ENCODE results near the gene LIX1L. TPM values are rescaled to one million over a fixed set of nuclear protein-coding genes. Genes with fewer than 3 reads are reported as not detected.

Gene LIX1L
- total and polyA plus RNA-seq, 2 of the 4 experiments (the other 2 are of a cell fraction) = 14.7 to 28.8 TPM

- H4K20me1 ChIP-seq (ENCODE audit: insufficient read depth, low read length) = no peaks in the 10 kb centered on the region
- CTCF ChIA-PET = interaction anchor here (0.9 to 3.4 kb wide), 4 partner anchors 15 to 30 kb away, joined by 4 to 29 read pairs (median 14); partner anchors contain the start of genes ANKRD34A, POLR3GL and TXNIP
- peak overlapping the region; percentile 87 for H3K27ac ChIP-seq (ENCODE audit: insufficient read depth, low read length)
- H3K23ac ChIP-seq (ENCODE audit: low read depth, low read length) = peak overlapping the region; percentile 100
- no peaks in the 10 kb centered on the region for H3K36me3 ChIP-seq (ENCODE audit: control insufficient read depth, insufficient read depth, low read length)
- H4K8ac ChIP-seq (ENCODE audit: low read depth in 2 of 2, low read length in 2 of 2) = peak overlapping the region; percentile 88 to 100
- no peak for TF ChIP-seq RAD21 (IDR thresholded peaks at IDR 0.05; ENCODE audit: low read length)
- TF ChIP-seq CHD1 (IDR thresholded peaks at IDR 0.05; ENCODE audit: low read depth, low read length) = no peak
- no peak for TF ChIP-seq MAFK (IDR thresholded peaks at IDR 0.05; ENCODE audit: low read depth, low read length)
- no peak for TF ChIP-seq CTCF (conservative IDR thresholded peaks at IDR 0.05; ENCODE audit: low read depth, low read length)
- no peak for TF ChIP-seq MXI1 (IDR thresholded peaks at IDR 0.05; ENCODE audit: borderline replicate concordance, low read depth, low read length)
- no peak for TF ChIP-seq NFE2L2 (IDR thresholded peaks at IDR 0.05; ENCODE audit: low read depth, low read length)
- TF ChIP-seq BHLHE40 (IDR thresholded peaks at IDR 0.05; ENCODE audit: low read depth, low read length) = no peak
- no peak for TF ChIP-seq SMC3 (IDR thresholded peaks at IDR 0.05; ENCODE audit: low read depth, low read length)
- TF ChIP-seq RCOR1 (IDR thresholded peaks at IDR 0.05; ENCODE audit: insufficient replicate concordance, low read length) = no peak
- TF ChIP-seq RFX5 (IDR thresholded peaks at IDR 0.05; ENCODE audit: low read depth, low read length) = no peak
- TF ChIP-seq MAZ (IDR thresholded peaks at IDR 0.05; ENCODE audit: borderline replicate concordance, low read depth, low read length) = no peak
- TF ChIP-seq POLR2A (IDR thresholded peaks at IDR 0.05; ENCODE audit: low read depth, low read length) = no peak
- TF ChIP-seq ELK1 (IDR thresholded peaks at IDR 0.05; ENCODE audit: borderline replicate concordance, low read depth, low read length) = no peak
- TF ChIP-seq FOS (IDR thresholded peaks at IDR 0.05; ENCODE audit: low read depth, low read length) = no peak
- TF ChIP-seq USF2 (IDR thresholded peaks at IDR 0.05; ENCODE audit: low read depth, low read length) = no peak
- no peak for TF ChIP-seq CEBPB (IDR thresholded peaks at IDR 0.05; ENCODE audit: low read depth, low read length)
- POLR2A ChIA-PET (ENCODE audit: unreplicated experiment) = interaction anchor here (1.0 to 2.4 kb wide), 4 partner anchors 11 to 29 kb away, joined by 3 to 11 read pairs (median 4); no protein-coding TSS in a partner anchor
- H2AFZ ChIP-seq (replicated peaks; ENCODE audit: low read length, poor library complexity) = peak overlapping the region; percentile 85
- H3K9ac ChIP-seq (ENCODE audit: low read depth, low read length) = peak overlapping the region; percentile 86
- in situ Hi-C loops (cut with MboI; ENCODE audit: low sequenced_read_pairs) (no loop called here), dilution Hi-C loops (cut with HindIII; ENCODE audit: low sequenced_read_pairs, unreplicated experiment) (no loop called here), intact Hi-C loops (cut with micrococcal nuclease) (no loop called here)
- peak overlapping the region; percentile 99 for H3K56ac ChIP-seq (ENCODE audit: extremely low read depth, insufficient read depth, low read length)
- peaks cover 16% of the 10 kb centered on the region for H3K4me1 ChIP-seq (ENCODE audit: control insufficient read depth, insufficient read depth, low read length)
- H2AK5ac ChIP-seq (ENCODE audit: low read depth, low read length) = peak overlapping the region; percentile 99
- peak overlapping the region; percentile 92 for H3K18ac ChIP-seq (ENCODE audit: low read depth, low read length)
- ATAC-seq (ENCODE audit: low read depth) (no peak), DNase-seq (no peak)
- peaks cover 0 to 12% of the 10 kb centered on the region in 2 experiments; a peak in 3 of 4 replicates for H3K79me1 ChIP-seq (ENCODE audit: low read depth in 1 of 2, low read length in 2 of 2)
- H2BK120ac ChIP-seq (ENCODE audit: low read depth, low read length) = peak overlapping the region; percentile 98
- H4K91ac ChIP-seq (ENCODE audit: insufficient read depth, low read depth, low read length) = peak overlapping the region; percentile 100
- no peaks in the 10 kb centered on the region for H3K27me3 ChIP-seq (ENCODE audit: control insufficient read depth, insufficient read depth, low read length)
- H3K14ac ChIP-seq (replicated peaks; ENCODE audit: low read depth, low read length) = peak overlapping the region; percentile 100
- peak overlapping the region; percentile 99 for H2AK9ac ChIP-seq (replicated peaks; ENCODE audit: low read depth, low read length, poor library complexity)
- peak overlapping the region; percentile 100 for H3K4ac ChIP-seq (ENCODE audit: low read depth, low read length)
- H3K4me3 ChIP-seq (ENCODE audit: insufficient read depth, low read depth, low read length) = no peak overlapping the region
- H3K9me1 ChIP-seq (ENCODE audit: insufficient read depth, low read length) = peaks cover 10% of the 10 kb centered on the region
- H2BK20ac ChIP-seq (ENCODE audit: low read depth, low read length) = peak overlapping the region; percentile 93
- H3K9me3 ChIP-seq (ENCODE audit: control insufficient read depth, insufficient read depth, low read length) = no peaks in the 10 kb centered on the region
- H4K5ac ChIP-seq (ENCODE audit: low read depth, low read length) = peak overlapping the region; percentile 93
- H3K4me2 ChIP-seq (ENCODE audit: low read depth, low read length) = peak overlapping the region; percentile 79; the same call in 1 of the 2 replicates
- H2BK15ac ChIP-seq (ENCODE audit: low read depth, low read length) = peak overlapping the region; percentile 97
- peak overlapping the region; percentile 99 for H2BK5ac ChIP-seq (ENCODE audit: low read depth, low read length, poor library complexity, severe bottlenecking)
- no TSS peak for BruUV-seq (replicated peaks)
Measured at GRCh38 chr1:145978471-145978853, 20.6 kb upstream of the LIX1L start.

All from IMR-90 (cell line).